Stimulated activated CD4-positive, alpha-beta T cell treated with anti-CD3 and anti-CD28 coated beads, Interleukin-2, amount 100 ng/mL, for 4 hours (primary cell): ENCODE measurements around the gene EHMT1.
"Not testable (repeated sequence)": the region's sequence is repeated elsewhere in the genome, so short reads cannot be mapped to it uniquely, and the experiment has no call there.

ENCODE experiments used
- DNase-seq: peaks from one replicate; pipeline ENCODE4 v3.0.0-alpha.2; 2020; ENCODE audit warnings: low read depth

Gene EHMT1

GRCh38 chr9:137804908-137805630 is 186.3 kb downstream of the EHMT1 start:
- DNase-seq = no peak

GRCh38 chr9:137807721-137808703 is 189.2 kb downstream of the EHMT1 start:
- no peak for DNase-seq

- no peak for DNase-seq
Observed at GRCh38 chr9:137809040-137809576, 190.3 kb downstream of the EHMT1 start.

GRCh38 chr9:137809726-137810450 is 191.1 kb downstream of the EHMT1 start:
- DNase-seq = not testable (repeated sequence)

GRCh38 chr9:137811283-137811870 is 192.6 kb downstream of the EHMT1 start:
- DNase-seq = no peak

GRCh38 chr9:137812356-137813023 is 193.7 kb downstream of the EHMT1 start:
- no peak for DNase-seq

GRCh38 chr9:137813167-137813566 is 194.4 kb downstream of the EHMT1 start:
- DNase-seq = no peak

GRCh38 chr9:137813651-137814415 is 195.0 kb downstream of the EHMT1 start:
- no peak for DNase-seq

GRCh38 chr9:137814436-137814835 is 195.6 kb downstream of the EHMT1 start:
- DNase-seq = no peak

- no peak for DNase-seq
Observed at GRCh38 chr9:137814841-137815240, 196.0 kb downstream of the EHMT1 start.

- DNase-seq = no peak
Observed at GRCh38 chr9:137815256-137816255, 196.8 kb downstream of the EHMT1 start.

- DNase-seq = no peak
Observed at GRCh38 chr9:137816531-137817235, 197.9 kb downstream of the EHMT1 start.

- no peak for DNase-seq
Observed at GRCh38 chr9:137817236-137818200, 198.7 kb downstream of the EHMT1 start.

GRCh38 chr9:137818286-137818685 is 199.5 kb downstream of the EHMT1 start:
- no peak for DNase-seq

GRCh38 chr9:137820161-137820855 is 201.5 kb downstream of the EHMT1 start:
- no peak for DNase-seq

- no peak for DNase-seq
Observed at GRCh38 chr9:137823986-137824771, 205.4 kb downstream of the EHMT1 start.
